Choroid plexus epithelial cell (primary cell): ENCODE results near the gene GSG1L.
"Not testable (repeated sequence)": the region's sequence is repeated elsewhere in the genome, so short reads cannot be mapped to it uniquely, and the experiment has no call there.

ENCODE experiments used
- DNase-seq: peaks from one replicate; pipeline ENCODE4 v3.0.0-alpha.2; 2010; ENCODE audit warnings: low read depth
- H3K4me3 ChIP-seq: 2 replicates; pipeline ENCODE4 v1.5.1; 2011; ENCODE audit warnings: low read depth, mild to moderate bottlenecking, control low read depth, low read length, moderate library complexity
- CTCF ChIP-seq: conservative IDR thresholded peaks from 2 replicates; pipeline ENCODE4 v1.5.1; 2011; ENCODE audit warnings: low read depth, mild to moderate bottlenecking, control low read depth, inconsistent platforms, low read length, moderate library complexity

GSG1L gene

GRCh38 chr16:27984121-27984520 lies 79.4 kb downstream of the GSG1L start:
- H3K4me3 ChIP-seq: no peak overlapping the region
- DNase-seq: no peak

GRCh38 chr16:27983244-27983643 lies 80.3 kb downstream of the GSG1L start:
- DNase-seq: no peak
- no peak for TF ChIP-seq CTCF
- no peak overlapping the region for H3K4me3 ChIP-seq

More at GRCh38 chr16:27984121-27984520, 79.4 kb downstream of the GSG1L start:
- TF ChIP-seq CTCF: no peak

- no peak overlapping the region for H3K4me3 ChIP-seq
- DNase-seq: no peak
- no peak for TF ChIP-seq CTCF
Measured at GRCh38 chr16:27982184-27982583, 81.3 kb downstream of the GSG1L start.

- no peak for TF ChIP-seq CTCF
- H3K4me3 ChIP-seq: no peak overlapping the region
- no peak for DNase-seq
Measured at GRCh38 chr16:27980919-27981700, 82.4 kb downstream of the GSG1L start.

- TF ChIP-seq CTCF: no peak
- no peak for DNase-seq
- H3K4me3 ChIP-seq: no peak overlapping the region
Measured at GRCh38 chr16:27980076-27980775, 83.3 kb downstream of the GSG1L start.

- H3K4me3 ChIP-seq, DNase-seq: not testable (repeated sequence)
Measured at GRCh38 chr16:27979668-27980067, 83.8 kb downstream of the GSG1L start.

- no peak for DNase-seq
- no peak for TF ChIP-seq CTCF
Measured at GRCh38 chr16:27978876-27979275, 84.6 kb downstream of the GSG1L start.

More at GRCh38 chr16:27978876-27979275, 84.6 kb downstream of the GSG1L start:
- no peak overlapping the region for H3K4me3 ChIP-seq
